Effector memory CD8-positive, alpha-beta T cell (primary cell): ENCODE data around the gene FHIT.

Experiments
- ATAC-seq: fragments of 150-1000 bp; cut with Tn5 transposase; replicated peaks from 2 replicates; pipeline ENCODE4 v1.10.0; 2021; ENCODE audit warnings: mild to moderate bottlenecking, moderate library complexity
- DNase-seq, 3 experiments: peaks; one replicate each; pipeline ENCODE4 v3.0.0; 2021
- H3K27ac Mint-ChIP-seq, 2 donors: one replicate each; pipeline ENCODE4 v1.8.0; 2022; ENCODE audit warnings: mild to moderate bottlenecking in 2 of 2, mixed read lengths in 2 of 2, moderate library complexity in 2 of 2
- H3K27me3 Mint-ChIP-seq, 2 donors: one replicate each; pipeline ENCODE4 v1.8.0; 2022; ENCODE audit warnings: mixed read lengths in 2 of 2
- H3K36me3 Mint-ChIP-seq: one replicate; pipeline ENCODE4 v1.8.0; 2022; ENCODE audit warnings: mild to moderate bottlenecking, moderate library complexity, mixed read lengths; ENCODE audit not compliant: insufficient read depth
- H3K4me1 Mint-ChIP-seq, 2 donors: one replicate each; pipeline ENCODE4 v1.8.0; 2022; ENCODE audit warnings: low read depth in 2 of 2, mixed read lengths in 2 of 2
- H3K4me3 Mint-ChIP-seq, 2 donors: one replicate each; pipeline ENCODE4 v1.8.0; 2022; ENCODE audit warnings: mild to moderate bottlenecking in 2 of 2, mixed read lengths in 2 of 2, moderate library complexity in 2 of 2
- H3K9me3 Mint-ChIP-seq, 2 donors: one replicate each; pipeline ENCODE4 v1.8.0; 2022; ENCODE audit warnings: mixed read lengths in 2 of 2

Gene FHIT

GRCh38 chr3:59749291-59749690 lies 1502.0 kb downstream of the FHIT start:
- H3K4me3 Mint-ChIP-seq: no peak overlapping the region
- H3K27me3 Mint-ChIP-seq: no peaks in the 10 kb centered on the region
- no peaks in the 10 kb centered on the region for H3K36me3 Mint-ChIP-seq
- H3K9me3 Mint-ChIP-seq: no peaks in the 10 kb centered on the region
- H3K4me1 Mint-ChIP-seq: peaks cover 0 to 5% of the 10 kb centered on the region in 2 donors
- ATAC-seq (no peak), DNase-seq (no peak)
- no peak overlapping the region for H3K27ac Mint-ChIP-seq

- H3K9me3 Mint-ChIP-seq: no peaks in the 10 kb centered on the region
- H3K4me1 Mint-ChIP-seq: peaks cover 0 to 2% of the 10 kb centered on the region in 2 donors
- DNase-seq: no peak
- H3K4me3 Mint-ChIP-seq: no peak overlapping the region
- H3K36me3 Mint-ChIP-seq: no peaks in the 10 kb centered on the region
- H3K27ac Mint-ChIP-seq: no peak overlapping the region
- H3K27me3 Mint-ChIP-seq: peaks cover 6 to 7% of the 10 kb centered on the region in 2 donors
- ATAC-seq: no peak
Measured at GRCh38 chr3:59746585-59746984, 1504.7 kb downstream of the FHIT start.

- Mint-ChIP-seq H3K4me1 (peaks cover 4 to 6% of the 10 kb centered on the region in 2 donors), H3K36me3 (no peaks in the 10 kb centered on the region), H3K27ac (no peak overlapping the region), H3K4me3 (no peak overlapping the region), H3K9me3 (no peaks in the 10 kb centered on the region), H3K27me3 (peaks cover 0 to 7% of the 10 kb centered on the region in 2 donors)
- DNase-seq (no peak), ATAC-seq (no peak)
Measured at GRCh38 chr3:59737241-59737640, 1514.0 kb downstream of the FHIT start.

- Mint-ChIP-seq H3K36me3 (no peaks in the 10 kb centered on the region), H3K9me3 (no peaks in the 10 kb centered on the region), H3K27me3 (peaks cover 0 to 8% of the 10 kb centered on the region in 2 donors), H3K27ac (no peak overlapping the region), H3K4me1 (peaks cover 4 to 6% of the 10 kb centered on the region in 2 donors), H3K4me3 (no peak overlapping the region)
- DNase-seq (no peak), ATAC-seq (no peak)
Measured at GRCh38 chr3:59734061-59734460, 1517.2 kb downstream of the FHIT start.

GRCh38 chr3:59733041-59733809 lies 1518.0 kb downstream of the FHIT start:
- Mint-ChIP-seq H3K27me3 (peaks cover 0 to 8% of the 10 kb centered on the region in 2 donors), H3K4me3 (no peak overlapping the region), H3K36me3 (no peaks in the 10 kb centered on the region), H3K4me1 (peaks cover 4 to 6% of the 10 kb centered on the region in 2 donors), H3K27ac (no peak overlapping the region), H3K9me3 (no peaks in the 10 kb centered on the region)
- ATAC-seq (no peak), DNase-seq (no peak)

GRCh38 chr3:59731943-59732342 lies 1519.3 kb downstream of the FHIT start:
- Mint-ChIP-seq H3K9me3 (no peaks in the 10 kb centered on the region), H3K4me3 (no peak overlapping the region), H3K27ac (no peak overlapping the region), H3K36me3 (no peaks in the 10 kb centered on the region), H3K27me3 (peaks cover 0 to 8% of the 10 kb centered on the region in 2 donors), H3K4me1 (peaks cover 4 to 6% of the 10 kb centered on the region in 2 donors)
- DNase-seq: no peak
- no peak for ATAC-seq

- peaks cover 8 to 11% of the 10 kb centered on the region in 2 donors for H3K4me1 Mint-ChIP-seq
- H3K4me3 Mint-ChIP-seq: no peak overlapping the region
- ATAC-seq (no peak), DNase-seq (no peak)
- H3K9me3 Mint-ChIP-seq: no peaks in the 10 kb centered on the region
- H3K27me3 Mint-ChIP-seq: peaks cover 0 to 8% of the 10 kb centered on the region in 2 donors
- H3K36me3 Mint-ChIP-seq: no peaks in the 10 kb centered on the region
- no peak overlapping the region for H3K27ac Mint-ChIP-seq
Measured at GRCh38 chr3:59730591-59730990, 1520.7 kb downstream of the FHIT start.

- Mint-ChIP-seq H3K36me3 (no peaks in the 10 kb centered on the region), H3K27ac (no peak overlapping the region), H3K9me3 (no peaks in the 10 kb centered on the region), H3K4me1 (peaks cover 4 to 12% of the 10 kb centered on the region in 2 donors), H3K27me3 (peaks cover 0 to 8% of the 10 kb centered on the region in 2 donors), H3K4me3 (no peak overlapping the region)
- ATAC-seq: no peak
- no peak for DNase-seq
Measured at GRCh38 chr3:59728587-59728908, 1522.7 kb downstream of the FHIT start.

GRCh38 chr3:59727902-59728586 lies 1523.2 kb downstream of the FHIT start:
- no peak overlapping the region for H3K4me3 Mint-ChIP-seq
- H3K9me3 Mint-ChIP-seq: no peaks in the 10 kb centered on the region
- no peak for ATAC-seq
- peaks cover 4 to 7% of the 10 kb centered on the region in 2 donors for H3K4me1 Mint-ChIP-seq
- no peak overlapping the region for H3K27ac Mint-ChIP-seq
- no peak for DNase-seq
- H3K27me3 Mint-ChIP-seq: peaks cover 0 to 8% of the 10 kb centered on the region in 2 donors
- no peaks in the 10 kb centered on the region for H3K36me3 Mint-ChIP-seq

GRCh38 chr3:59726279-59726678 lies 1525.0 kb downstream of the FHIT start:
- no peak overlapping the region for H3K4me3 Mint-ChIP-seq
- H3K27me3 Mint-ChIP-seq: peaks cover 0 to 8% of the 10 kb centered on the region in 2 donors
- H3K36me3 Mint-ChIP-seq: no peaks in the 10 kb centered on the region
- ATAC-seq: no peak
- H3K4me1 Mint-ChIP-seq: peaks cover 4 to 7% of the 10 kb centered on the region in 2 donors
- no peak overlapping the region for H3K27ac Mint-ChIP-seq
- no peak for DNase-seq
- H3K9me3 Mint-ChIP-seq: no peaks in the 10 kb centered on the region

GRCh38 chr3:59717679-59718205 lies 1533.5 kb downstream of the FHIT start:
- no peak overlapping the region for H3K4me3 Mint-ChIP-seq
- ATAC-seq: no peak
- no peaks in the 10 kb centered on the region for H3K36me3 Mint-ChIP-seq
- H3K9me3 Mint-ChIP-seq: peaks cover 0 to 7% of the 10 kb centered on the region in 2 donors
- H3K27me3 Mint-ChIP-seq: peaks cover 0 to 3% of the 10 kb centered on the region in 2 donors
- no peaks in the 10 kb centered on the region for H3K4me1 Mint-ChIP-seq
- no peak overlapping the region for H3K27ac Mint-ChIP-seq
- no peak for DNase-seq

GRCh38 chr3:59714066-59714465 lies 1537.2 kb downstream of the FHIT start:
- Mint-ChIP-seq H3K4me1 (no peaks in the 10 kb centered on the region), H3K4me3 (no peak overlapping the region), H3K36me3 (no peaks in the 10 kb centered on the region), H3K27me3 (peaks cover 0 to 4% of the 10 kb centered on the region in 2 donors), H3K9me3 (peaks cover 0 to 9% of the 10 kb centered on the region in 2 donors), H3K27ac (no peak overlapping the region)
- no peak for DNase-seq
- no peak for ATAC-seq

- peaks cover 0 to 4% of the 10 kb centered on the region in 2 donors for H3K27me3 Mint-ChIP-seq
- H3K27ac Mint-ChIP-seq: no peak overlapping the region
- ATAC-seq: no peak
- H3K4me1 Mint-ChIP-seq: no peaks in the 10 kb centered on the region
- H3K4me3 Mint-ChIP-seq: no peak overlapping the region
- no peaks in the 10 kb centered on the region for H3K36me3 Mint-ChIP-seq
- H3K9me3 Mint-ChIP-seq: peaks cover 0 to 9% of the 10 kb centered on the region in 2 donors
- no peak for DNase-seq
Measured at GRCh38 chr3:59710554-59710953, 1540.7 kb downstream of the FHIT start.
